Activated B cell treated with CpG ODN at 0.5 μM for 24 hours (primary cell): ENCODE measurements around the gene DDX6. TPM values are rescaled to one million over a fixed set of nuclear protein-coding genes. Genes with fewer than 3 reads are reported as not detected.
"Not testable (repeated sequence)": the region's sequence is repeated elsewhere in the genome, so short reads cannot be mapped to it uniquely, and the experiment has no call there.

ENCODE experiments used
- ATAC-seq: fragments of 200-7000 bp; cut with Tn5 transposase; one replicate; pipeline ENCODE4 v1.10.0; 2021; ENCODE audit warnings: low read depth, mild to moderate bottlenecking, moderate library complexity
- CTCF ChIA-PET: fragments of 350-600 bp; sonication (Branson Sonifier 250); formaldehyde crosslinking; loops from one replicate; lab custom pipeline; 2021; ENCODE audit warnings: antibody characterized with exemption; lab: Charles Lee
- POLR2A ChIA-PET: fragments of 350-600 bp; sonication (Branson Sonifier 250); formaldehyde crosslinking; loops from one replicate; lab custom pipeline; 2021; ENCODE audit warnings: antibody characterized with exemption; lab: Charles Lee
- DNase-seq: peaks from one replicate; pipeline ENCODE4 v3.0.0; 2022
- H3K27ac Mint-ChIP-seq: one replicate; pipeline ENCODE4 v1.8.0; 2020; ENCODE audit warnings: mixed read lengths
- H3K27me3 Mint-ChIP-seq: one replicate; pipeline ENCODE4 v1.8.0; 2021; ENCODE audit warnings: mixed read lengths
- H3K36me3 Mint-ChIP-seq: one replicate; pipeline ENCODE4 v1.8.0; 2021; ENCODE audit warnings: low read depth, mixed read lengths
- H3K4me1 Mint-ChIP-seq: one replicate; pipeline ENCODE4 v1.8.0; 2021; ENCODE audit warnings: mixed read lengths
- H3K4me3 Mint-ChIP-seq: one replicate; pipeline ENCODE4 v1.8.0; 2020; ENCODE audit warnings: mild to moderate bottlenecking, mixed read lengths
- H3K9me3 Mint-ChIP-seq: one replicate; pipeline ENCODE4 v1.8.0; 2020; ENCODE audit warnings: mixed read lengths
- CTCF ChIP-seq: fragments of 200-600 bp; IDR thresholded peaks from one replicate; pipeline ENCODE4 v1.8.0; 2022; ENCODE audit warnings: antibody characterized with exemption, mild to moderate bottlenecking
- intact Hi-C: fragments of 100-400 bp; cut with micrococcal nuclease; formaldehyde crosslinking; loops from one replicate; pipeline ENCODE4 v1.15.1; 2024
- total RNA-seq: library from RNA; stranded (reverse); gene quantifications from 2 replicates; pipeline ENCODE4 v1.2.3, GENCODE V29; 2022

The DDX6 gene
- total RNA-seq, 1 donor from 2014 or later, result 297 TPM

GRCh38 chr11:118785362-118785761 lies 5.6 kb downstream of the DDX6 start:
- Mint-ChIP-seq H3K4me3 (peak overlapping the region; percentile 60), H3K4me1 (peaks cover 67% of the 10 kb centered on the region), H3K36me3 (peaks cover 67% of the 10 kb centered on the region), H3K9me3 (no peaks in the 10 kb centered on the region), H3K27me3 (no peaks in the 10 kb centered on the region), H3K27ac (peak overlapping the region; percentile 63)
- ChIA-PET CTCF (interaction anchor here (1.2 to 1.3 kb wide), 3 partner anchors 14 to 95 kb away, joined by 3 to 4 read pairs (median 3); no protein-coding TSS in a partner anchor), POLR2A (interaction anchor here (0.6 to 13.4 kb wide), 9 partner anchors 28 to 140 kb away, joined by 3 to 988 read pairs (median 4); partner anchors contain the start of gene BCL9L)
- ATAC-seq (no peak), DNase-seq (no peak)
- TF ChIP-seq CTCF, result no peak
- intact Hi-C loops, result loop anchor here (2.0 to 5.0 kb wide), 2 partner anchors 15 to 33 kb away; no protein-coding TSS in a partner anchor

GRCh38 chr11:118783724-118784495 lies 7.1 kb downstream of the DDX6 start:
- Mint-ChIP-seq H3K4me3 (peak overlapping the region; percentile 28), H3K9me3 (no peaks in the 10 kb centered on the region), H3K27ac (peak overlapping the region; percentile 35), H3K36me3 (peaks cover 68% of the 10 kb centered on the region), H3K27me3 (no peaks in the 10 kb centered on the region), H3K4me1 (peaks cover 66% of the 10 kb centered on the region)
- DNase-seq, result no peak
- ChIA-PET CTCF (interaction anchor here (0.6 to 1.3 kb wide), 3 partner anchors 37 to 146 kb away, joined by 3 to 4 read pairs (median 3); no protein-coding TSS in a partner anchor), POLR2A (interaction anchor here (0.6 to 13.4 kb wide), 11 partner anchors 8 to 340 kb away, joined by 3 to 988 read pairs (median 4); no protein-coding TSS in a partner anchor)
- TF ChIP-seq CTCF, result no peak
- ATAC-seq, result no peak
- intact Hi-C loops, result loop anchor here (2.0 kb wide), 1 partner anchor 13 kb away; no protein-coding TSS in a partner anchor

DNA sequence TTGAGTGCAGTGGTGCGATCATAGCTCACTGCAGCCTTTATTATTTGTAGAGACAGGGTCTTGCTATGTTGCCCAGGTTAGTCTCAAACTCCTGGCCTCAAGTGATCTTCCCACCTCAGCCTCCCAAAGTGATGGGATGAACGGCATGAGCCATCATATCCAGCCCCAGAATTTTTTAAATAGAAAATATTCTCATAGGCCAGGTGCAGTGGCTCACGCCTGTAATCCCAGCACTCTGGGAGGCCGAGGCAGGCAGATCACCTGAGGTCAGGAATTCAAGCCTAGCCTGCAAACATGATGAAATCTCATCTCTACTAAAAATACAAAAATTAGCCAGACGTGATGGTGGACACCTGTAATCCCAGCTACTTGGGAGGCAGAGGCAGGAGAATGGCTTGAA lies 7.6 kb downstream of the DDX6 start:
- intact Hi-C loops, H3K4me3 Mint-ChIP-seq, H3K27me3 Mint-ChIP-seq, DNase-seq, CTCF ChIA-PET, H3K9me3 Mint-ChIP-seq, ATAC-seq: not testable (repeated sequence)
- H3K4me1 Mint-ChIP-seq, result peaks cover 63% of the 10 kb centered on the region
- H3K27ac Mint-ChIP-seq, result peak overlapping the region; percentile 24
- peaks cover 70% of the 10 kb centered on the region for H3K36me3 Mint-ChIP-seq
- POLR2A ChIA-PET, result interaction anchor here (0.6 to 13.4 kb wide), 5 partner anchors 10 to 180 kb away, joined by 4 to 988 read pairs (median 7); no protein-coding TSS in a partner anchor

- no peaks in the 10 kb centered on the region for H3K27me3 Mint-ChIP-seq
- no peaks in the 10 kb centered on the region for H3K9me3 Mint-ChIP-seq
- DNase-seq (no peak), ATAC-seq (no peak)
- intact Hi-C loops, result no loop called here
- H3K4me1 Mint-ChIP-seq, result peaks cover 53% of the 10 kb centered on the region
- H3K27ac Mint-ChIP-seq, result no peak overlapping the region
- CTCF ChIA-PET, result no interaction called here
- H3K4me3 Mint-ChIP-seq, result no peak overlapping the region
- peaks cover 85% of the 10 kb centered on the region for H3K36me3 Mint-ChIP-seq
- no peak for TF ChIP-seq CTCF
- POLR2A ChIA-PET, result interaction anchor here (1.5 kb wide), 1 partner anchor 10 kb away, joined by 9 read pairs; no protein-coding TSS in a partner anchor
These were observed 12.1 kb downstream of the DDX6 start for GRCh38 chr11:118778898-118779297.

GRCh38 chr11:118774032-118774431 lies 16.9 kb downstream of the DDX6 start:
- peak overlapping the region; percentile 53 for H3K27ac Mint-ChIP-seq
- H3K9me3 Mint-ChIP-seq, result no peaks in the 10 kb centered on the region
- TF ChIP-seq CTCF, result no peak
- CTCF ChIA-PET, result no interaction called here
- peaks cover 76% of the 10 kb centered on the region for H3K4me1 Mint-ChIP-seq
- no peaks in the 10 kb centered on the region for H3K27me3 Mint-ChIP-seq
- no peak overlapping the region for H3K4me3 Mint-ChIP-seq
- intact Hi-C loops, result loop anchor here (5.0 kb wide), 1 partner anchor 82 kb away; no protein-coding TSS in a partner anchor
- peaks cover 92% of the 10 kb centered on the region for H3K36me3 Mint-ChIP-seq
- DNase-seq (no peak), ATAC-seq (no peak)
- POLR2A ChIA-PET, result interaction anchor here (0.6 to 1.3 kb wide), 6 partner anchors 14 to 156 kb away, joined by 3 to 8 read pairs (median 6); partner anchors contain the start of genes CXCR5 and DDX6
